H9 (cell line): ENCODE results near the gene ZCWPW2. TPM values are rescaled to one million over a fixed set of nuclear protein-coding genes. Genes with fewer than 3 reads are reported as not detected.

Source experiments
- DNase-seq: peaks from one replicate; pipeline ENCODE4 v3.0.0-alpha.2; 2017
- H2AFZ ChIP-seq: one replicate; pipeline ENCODE4 v1.6.1; 2013; ENCODE audit warnings: mild to moderate bottlenecking, low read length, control low read depth, moderate library complexity
- H2AK5ac ChIP-seq: 2 replicates; pipeline ENCODE4 v1.6.1; 2013; ENCODE audit warnings: low read length, control low read depth, mixed read lengths; ENCODE audit not compliant: insufficient read length
- H2BK120ac ChIP-seq: one replicate; pipeline ENCODE4 v1.6.1; 2013; ENCODE audit warnings: low read depth, mild to moderate bottlenecking, low read length, control low read depth, inconsistent platforms; ENCODE audit not compliant: poor library complexity, severe bottlenecking
- H2BK12ac ChIP-seq: 2 replicates; pipeline ENCODE4 v1.6.1; 2013; ENCODE audit warnings: low read length, control low read depth, mixed read lengths, low read depth; ENCODE audit not compliant: insufficient read length
- H2BK15ac ChIP-seq: 2 replicates; pipeline ENCODE4 v1.6.1; 2013; ENCODE audit warnings: low read depth, low read length, control low read depth
- H2BK20ac ChIP-seq: one replicate; pipeline ENCODE4 v1.6.1; 2013; ENCODE audit warnings: low read depth, mild to moderate bottlenecking, low read length, control low read depth, inconsistent platforms; ENCODE audit not compliant: poor library complexity, severe bottlenecking
- H2BK5ac ChIP-seq: 2 replicates; pipeline ENCODE4 v1.6.1; 2013; ENCODE audit warnings: low read length, control low read depth, mixed read lengths; ENCODE audit not compliant: insufficient read length
- H3K14ac ChIP-seq: 2 replicates; pipeline ENCODE4 v1.6.1; 2013; ENCODE audit warnings: low read length, control low read depth; ENCODE audit not compliant: insufficient read depth
- H3K18ac ChIP-seq: 2 replicates; pipeline ENCODE4 v1.6.1; 2013; ENCODE audit warnings: low read depth, mild to moderate bottlenecking, mixed read lengths, low read length, control low read depth; ENCODE audit not compliant: insufficient read length
- H3K23ac ChIP-seq: 2 replicates; pipeline ENCODE4 v1.6.1; 2013; ENCODE audit warnings: low read length, control low read depth, mixed read lengths, low read depth; ENCODE audit not compliant: insufficient read length
- H3K23me2 ChIP-seq: 2 replicates; pipeline ENCODE4 v1.6.1; 2013; ENCODE audit warnings: low read depth, mild to moderate bottlenecking, mixed read lengths, low read length, control low read depth; ENCODE audit not compliant: insufficient read length, poor library complexity, severe bottlenecking
- H3K27ac ChIP-seq: 2 replicates; pipeline ENCODE4 v1.5.1; 2013; ENCODE audit warnings: low read length, control low read depth, mixed read lengths, low read depth; ENCODE audit not compliant: insufficient read length
- H3K27me3 ChIP-seq: 2 replicates; pipeline ENCODE4 v1.6.1; 2013; ENCODE audit warnings: low read length, control low read depth, inconsistent platforms; ENCODE audit not compliant: insufficient read depth
- H3K4ac ChIP-seq: 2 replicates; pipeline ENCODE4 v1.6.1; 2013; ENCODE audit warnings: low read depth, mild to moderate bottlenecking, control low read depth, inconsistent platforms, low read length, moderate library complexity
- H3K4me1 ChIP-seq: 2 replicates; pipeline ENCODE4 v1.6.1; 2013; ENCODE audit warnings: low read length, control low read depth, inconsistent platforms; ENCODE audit not compliant: insufficient read depth
- H3K4me2 ChIP-seq: 2 replicates; pipeline ENCODE4 v1.6.1; 2013; ENCODE audit warnings: low read length, control low read depth, mixed read lengths; ENCODE audit not compliant: insufficient read length, insufficient read depth
- H3K56ac ChIP-seq: 2 replicates; pipeline ENCODE4 v1.6.1; 2013; ENCODE audit warnings: low read depth, mild to moderate bottlenecking, mixed read lengths, low read length, control low read depth; ENCODE audit not compliant: insufficient read length
- H3K79me1 ChIP-seq: 2 replicates; pipeline ENCODE4 v1.6.1; 2013; ENCODE audit warnings: low read depth, mild to moderate bottlenecking, moderate library complexity, low read length, control low read depth, inconsistent platforms; ENCODE audit not compliant: insufficient read depth, poor library complexity, severe bottlenecking
- H3K79me2 ChIP-seq: 2 replicates; pipeline ENCODE4 v1.6.1; 2013; ENCODE audit warnings: low read length, control low read depth, inconsistent platforms; ENCODE audit not compliant: insufficient read depth
- H3K9ac ChIP-seq: 2 replicates; pipeline ENCODE4 v1.6.1; 2013; ENCODE audit warnings: low read length, control low read depth, mixed read lengths; ENCODE audit not compliant: insufficient read length; ENCODE audit errors: extremely low read depth
- H3K9me3 ChIP-seq: one replicate; pipeline ENCODE4 v1.6.1; 2013; ENCODE audit warnings: low read depth, low read length, inconsistent platforms; ENCODE audit not compliant: control insufficient read depth
- H3T11ph ChIP-seq: one replicate; pipeline ENCODE4 v1.6.1; 2013; ENCODE audit warnings: mild to moderate bottlenecking, low read length, control low read depth, inconsistent platforms
- H4K20me1 ChIP-seq: one replicate; pipeline ENCODE4 v1.6.1; 2013; ENCODE audit not compliant: control insufficient read depth, insufficient read length, insufficient read depth
- H4K5ac ChIP-seq: 2 replicates; pipeline ENCODE4 v1.6.1; 2013; ENCODE audit warnings: low read depth, mild to moderate bottlenecking, mixed read lengths, low read length, control low read depth; ENCODE audit not compliant: insufficient read length
- H4K8ac ChIP-seq: replicated peaks from 2 replicates; pipeline ENCODE4 v1.6.1; 2013; ENCODE audit warnings: low read length, control low read depth, mixed read lengths, low read depth; ENCODE audit not compliant: insufficient read length
- H4K91ac ChIP-seq: 2 replicates; pipeline ENCODE4 v1.6.1; 2013; ENCODE audit warnings: low read depth, mild to moderate bottlenecking, moderate library complexity, mixed read lengths, low read length, control low read depth; ENCODE audit not compliant: insufficient read length
- H3K27ac Mint-ChIP-seq, 3 experiments: 2 replicates in 2 of 3; 3 replicates in 1 of 3; pipeline ENCODE4 v1.8.0; 2020 to 2021; ENCODE audit warnings: mixed read lengths in 3 of 3, mild to moderate bottlenecking in 1 of 3, moderate library complexity in 1 of 3
- H3K27me3 Mint-ChIP-seq: 2 replicates; pipeline ENCODE4 v1.8.0; 2021; ENCODE audit warnings: low read depth, mild to moderate bottlenecking, moderate library complexity, mixed read lengths
- H3K36me3 Mint-ChIP-seq, 3 experiments: 2 replicates in 2 of 3; 3 replicates in 1 of 3; pipeline ENCODE4 v1.8.0; 2020 to 2021; ENCODE audit warnings: low read depth in 3 of 3, mixed read lengths in 3 of 3; ENCODE audit not compliant: insufficient read depth in 1 of 3
- H3K4me1 Mint-ChIP-seq, 2 experiments: 2 replicates each; pipeline ENCODE4 v1.8.0; 2020; ENCODE audit warnings: mixed read lengths in 2 of 2
- H3K4me3 Mint-ChIP-seq, 2 experiments: 2 replicates in 1 of 2; 3 replicates in 1 of 2; pipeline ENCODE4 v1.8.0; 2020 to 2021; ENCODE audit warnings: mild to moderate bottlenecking in 2 of 2, mixed read lengths in 2 of 2, moderate library complexity in 1 of 2
- H3K9me3 Mint-ChIP-seq, 2 experiments: 2 replicates in 1 of 2; 3 replicates in 1 of 2; pipeline ENCODE4 v1.8.0; 2020; ENCODE audit warnings: mild to moderate bottlenecking in 2 of 2, mixed read lengths in 2 of 2, moderate library complexity in 1 of 2
- CTCF ChIP-seq: fragments of 200-600 bp; sonication (generic); conservative IDR thresholded peaks from 3 replicates; pipeline ENCODE4 v1.8.0; 2021; ENCODE audit warnings: antibody characterized with exemption, mild to moderate bottlenecking
- WGBS: extraction: QIAGEN DNeasy Blood & Tissue Kit; methylation state at CpG from one replicate; pipeline ENCODE4 v1.1.7; 2013; ENCODE audit warnings: missing lambda C conversion rate, low lambda C conversion rate, mixed read lengths; ENCODE audit not compliant: insufficient read length; ENCODE audit errors: extremely low coverage; 5-methylcytosine and 5-hydroxymethylcytosine counted together
- total RNA-seq: library from RNA; stranded (reverse); gene quantifications from 2 replicates; pipeline ENCODE4 v1.2.1, GENCODE V29; 2021

The ZCWPW2 gene
- total RNA-seq, 1 experiment from 2014 or later = 0.35 TPM

GRCh38 chr3:28349469-28350000 lies 1.0 kb downstream of the ZCWPW2 start:
- H3K4me3 Mint-ChIP-seq = peak overlapping the region; percentile 88 to 95
- Histone ChIP-seq H3K9me3 (no peaks in the 10 kb centered on the region), H3K18ac (no peak overlapping the region), H3K4me1 (no peaks in the 10 kb centered on the region; the same call in 1 of the 2 replicates), H4K20me1 (no peaks in the 10 kb centered on the region), H2BK20ac (no peak overlapping the region), H3K4me2 (peak overlapping the region; percentile 93), H2BK12ac (no peak overlapping the region), H3K56ac (no peak overlapping the region), H3K79me1 (no peaks in the 10 kb centered on the region), H2AK5ac (no peak overlapping the region), H3K4ac (no peak overlapping the region), H3T11ph (no peak overlapping the region), H2BK15ac (no peak overlapping the region), H3K79me2 (peaks cover 2% of the 10 kb centered on the region; the same call in 1 of the 2 replicates), H4K8ac (no peak overlapping the region), H2AFZ (peak overlapping the region; percentile 2), H4K5ac (no peak overlapping the region), H3K14ac (peak overlapping the region; percentile 21; the same call in 1 of the 2 replicates), H3K27ac (no peak overlapping the region), H2BK120ac (no peak overlapping the region), H2BK5ac (no peak overlapping the region), H3K27me3 (no peaks in the 10 kb centered on the region), H3K23ac (no peak overlapping the region), H3K9ac (peak overlapping the region; percentile 64), H3K23me2 (peaks cover 6% of the 10 kb centered on the region), H4K91ac (no peak overlapping the region)
- H3K4me1 Mint-ChIP-seq = peaks cover 21 to 25% of the 10 kb centered on the region in 2 experiments
- 100% methylated on average over 1 of the region's 13 CpGs for WGBS
- peaks cover 11 to 29% (median 23%) of the 10 kb centered on the region in 3 experiments; a peak in 6 of 7 replicates for H3K36me3 Mint-ChIP-seq
- no peak for DNase-seq
- peaks cover 6 to 23% of the 10 kb centered on the region in 2 experiments for H3K9me3 Mint-ChIP-seq
- H3K27me3 Mint-ChIP-seq = no peaks in the 10 kb centered on the region
- H3K27ac Mint-ChIP-seq = peak overlapping the region; percentile 95 to 98 (median 98); a peak in 6 of 7 replicates
- no peak for TF ChIP-seq CTCF
